ENCODE data around the gene SOWAHC.

SOWAHC gene

DNA sequence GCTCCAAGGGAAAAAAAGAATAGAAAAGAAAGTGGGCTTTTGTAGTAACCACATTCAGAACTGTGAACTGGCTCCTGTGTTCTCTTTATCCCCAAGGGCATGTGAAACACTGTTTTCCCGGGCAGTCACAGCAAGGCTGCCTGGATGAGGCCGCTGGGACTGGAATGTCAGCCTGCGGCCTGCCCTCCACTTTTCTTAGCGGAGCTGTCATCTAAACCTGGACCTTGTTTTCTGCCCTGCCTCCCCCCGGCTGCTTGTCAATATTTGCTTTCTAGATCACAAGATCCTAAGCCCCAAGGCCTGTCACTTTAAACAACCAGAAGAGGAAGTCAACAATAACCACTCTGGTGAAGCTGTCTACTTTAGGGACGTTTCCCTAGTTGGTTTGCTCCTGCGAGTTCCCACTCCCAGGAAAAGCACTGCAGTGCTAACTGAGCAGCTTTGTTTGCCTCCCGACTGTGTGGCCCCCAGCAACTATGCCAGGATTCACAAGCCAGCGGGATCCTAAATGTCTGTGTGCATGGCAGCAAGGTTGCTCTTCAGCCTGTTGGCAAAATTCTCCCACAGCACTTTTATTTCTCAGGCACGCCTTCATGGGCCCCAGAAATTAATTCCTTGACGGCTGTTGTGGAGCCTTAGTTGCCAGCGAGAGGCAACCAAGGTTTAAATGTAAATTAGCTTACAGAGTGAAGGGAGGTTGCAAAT, 30.6 kb downstream of the SOWAHC start:
- DNase-seq (ENCODE audit: low spot score in 2 of 2): no peak
- no peak overlapping the region for H3K27ac Mint-ChIP-seq (ENCODE audit: low read depth)
- no peak for ATAC-seq (replicated peaks; ENCODE audit: extremely low read depth, poor library complexity, severe bottlenecking)
- H3K27me3 Mint-ChIP-seq: peaks cover 14% of the 10 kb centered on the region
- H3K4me1 Mint-ChIP-seq: no peaks in the 10 kb centered on the region
- no peaks in the 10 kb centered on the region for H3K9me3 Mint-ChIP-seq
- no peaks in the 10 kb centered on the region for H3K36me3 Mint-ChIP-seq (ENCODE audit: insufficient read depth)
- H3K4me3 Mint-ChIP-seq: no peak overlapping the region

DNA sequence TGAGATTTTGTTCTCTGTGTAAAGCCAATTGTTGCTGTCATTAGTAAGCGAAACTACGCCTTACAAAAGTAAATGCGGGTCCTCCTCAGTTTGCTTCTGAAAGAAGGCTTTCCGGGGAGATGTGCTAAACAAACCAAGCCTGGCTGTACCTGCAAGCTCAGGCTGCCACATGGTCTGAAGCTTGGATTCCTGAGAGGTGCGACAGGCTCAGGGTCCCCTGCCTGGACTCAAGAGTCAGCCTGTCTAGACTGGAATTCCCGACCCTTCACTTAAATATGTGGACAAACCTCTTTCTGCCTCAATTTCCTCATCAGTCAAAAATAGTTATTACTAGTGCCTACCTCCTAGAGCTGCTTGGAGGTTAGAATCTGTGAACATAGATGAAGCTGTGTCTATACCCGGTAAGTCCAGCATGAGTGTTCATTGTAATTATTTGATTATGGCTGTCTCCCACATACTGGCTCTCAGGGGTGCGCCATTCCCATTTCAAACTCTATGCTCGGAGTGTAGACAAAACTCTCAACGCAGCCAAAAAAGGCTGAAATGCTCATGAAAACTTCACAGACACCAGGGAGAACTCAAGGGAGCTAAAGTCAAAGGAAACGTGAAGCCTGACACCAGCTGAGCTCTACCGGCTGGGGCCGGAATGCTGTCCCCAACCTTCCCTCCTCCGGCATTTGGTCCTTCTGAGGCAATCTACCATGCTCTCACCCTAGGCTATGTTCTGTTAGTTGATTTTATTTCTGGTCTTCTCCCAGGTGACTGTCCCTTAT, 31.4 kb downstream of the SOWAHC start:
- peaks cover 23% of the 10 kb centered on the region for H3K27me3 Mint-ChIP-seq
- no peaks in the 10 kb centered on the region for H3K9me3 Mint-ChIP-seq
- no peak overlapping the region for H3K27ac Mint-ChIP-seq (ENCODE audit: low read depth)

DNA sequence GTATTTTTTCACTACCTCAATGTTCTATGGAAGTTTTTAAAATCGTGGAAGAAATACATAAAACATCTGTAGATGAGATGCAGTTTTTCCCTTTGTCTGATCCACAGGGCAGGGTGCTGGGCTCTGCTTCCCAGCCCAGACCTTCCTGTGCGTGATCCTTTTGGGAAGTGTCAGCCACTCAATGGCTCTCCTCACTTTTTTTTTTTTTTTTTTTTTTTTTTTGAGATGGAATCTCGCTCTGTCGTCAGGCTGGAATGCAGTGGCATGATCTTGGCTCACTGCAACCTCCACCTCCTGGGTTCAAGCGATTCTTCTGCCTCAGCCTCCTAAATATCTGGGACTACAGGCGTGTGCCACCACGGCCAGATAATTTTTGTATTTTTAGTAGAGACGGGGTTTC, 32.8 kb downstream of the SOWAHC start:
- Mint-ChIP-seq H3K27ac (ENCODE audit: low read depth) (no peak overlapping the region), H3K36me3 (ENCODE audit: insufficient read depth) (no peaks in the 10 kb centered on the region), H3K27me3 (peaks cover 36% of the 10 kb centered on the region), H3K4me3 (no peak overlapping the region), H3K4me1 (no peaks in the 10 kb centered on the region), H3K9me3 (no peaks in the 10 kb centered on the region)
- DNase-seq (ENCODE audit: low spot score in 2 of 2) (no peak), ATAC-seq (replicated peaks; ENCODE audit: extremely low read depth, poor library complexity, severe bottlenecking) (no peak)

More for the DNA sequence above, 31.4 kb downstream of the SOWAHC start:
- H3K4me3 Mint-ChIP-seq: no peak overlapping the region
- no peaks in the 10 kb centered on the region for H3K36me3 Mint-ChIP-seq (ENCODE audit: insufficient read depth)
- no peak for DNase-seq (ENCODE audit: low spot score in 2 of 2)
- ATAC-seq (replicated peaks; ENCODE audit: extremely low read depth, poor library complexity, severe bottlenecking): no peak
- H3K4me1 Mint-ChIP-seq: no peaks in the 10 kb centered on the region

DNA sequence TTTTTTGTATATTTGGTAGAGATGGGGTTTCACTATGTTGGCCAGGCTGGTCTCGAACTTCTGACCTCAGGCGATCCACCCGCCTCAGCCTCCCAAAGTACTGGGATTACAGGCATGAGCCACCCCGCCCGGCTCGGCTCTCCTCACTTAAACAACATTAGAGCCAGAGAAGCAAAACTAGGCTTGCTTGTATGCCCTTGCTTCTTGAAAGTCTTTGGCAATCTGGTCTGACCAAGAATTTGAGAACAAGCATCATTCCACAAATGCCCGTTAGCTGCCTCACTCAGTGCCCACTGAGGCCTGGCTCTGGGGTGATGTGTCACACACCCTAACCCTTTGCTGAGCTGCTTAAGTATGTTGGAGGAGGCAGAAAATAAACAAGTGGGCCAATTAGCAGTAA, 33.5 kb downstream of the SOWAHC start:
- ATAC-seq (replicated peaks; ENCODE audit: extremely low read depth, poor library complexity, severe bottlenecking) (no peak), DNase-seq (ENCODE audit: low spot score in 2 of 2) (no peak)
- no peak overlapping the region for H3K4me3 Mint-ChIP-seq
- H3K9me3 Mint-ChIP-seq: no peaks in the 10 kb centered on the region
- no peak overlapping the region for H3K27ac Mint-ChIP-seq (ENCODE audit: low read depth)
- no peaks in the 10 kb centered on the region for H3K4me1 Mint-ChIP-seq
- H3K27me3 Mint-ChIP-seq: peaks cover 40% of the 10 kb centered on the region
- no peaks in the 10 kb centered on the region for H3K36me3 Mint-ChIP-seq (ENCODE audit: insufficient read depth)

DNA sequence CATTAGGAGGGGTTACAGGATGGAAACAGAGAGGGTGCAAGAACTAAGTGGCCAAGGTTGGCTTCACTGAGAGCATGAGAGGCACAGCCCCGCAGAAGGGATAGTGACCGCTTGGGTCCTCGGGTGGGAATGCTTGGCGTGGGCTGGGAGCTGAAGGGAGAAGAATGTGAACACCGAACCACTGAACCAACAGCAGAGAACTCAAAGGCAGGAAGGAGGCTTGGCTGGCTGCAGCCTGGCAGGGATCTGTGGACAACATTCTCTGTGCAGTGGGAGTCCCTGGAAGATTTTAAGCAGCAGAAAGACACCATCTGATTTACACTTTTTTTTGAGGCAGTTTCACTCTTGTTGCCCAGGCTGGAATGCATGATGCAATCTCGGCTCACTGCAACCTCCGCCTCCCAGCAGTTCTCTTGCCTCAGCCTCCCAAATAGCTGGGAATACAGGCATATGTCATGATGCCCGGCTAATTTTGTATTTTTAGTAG, 33.9 kb downstream of the SOWAHC start:
- Mint-ChIP-seq H3K27me3 (peaks cover 45% of the 10 kb centered on the region), H3K36me3 (ENCODE audit: insufficient read depth) (no peaks in the 10 kb centered on the region), H3K4me1 (no peaks in the 10 kb centered on the region), H3K27ac (ENCODE audit: low read depth) (no peak overlapping the region), H3K9me3 (no peaks in the 10 kb centered on the region), H3K4me3 (no peak overlapping the region)
- ATAC-seq (replicated peaks; ENCODE audit: extremely low read depth, poor library complexity, severe bottlenecking) (no peak), DNase-seq (ENCODE audit: low spot score in 2 of 2) (no peak)

DNA sequence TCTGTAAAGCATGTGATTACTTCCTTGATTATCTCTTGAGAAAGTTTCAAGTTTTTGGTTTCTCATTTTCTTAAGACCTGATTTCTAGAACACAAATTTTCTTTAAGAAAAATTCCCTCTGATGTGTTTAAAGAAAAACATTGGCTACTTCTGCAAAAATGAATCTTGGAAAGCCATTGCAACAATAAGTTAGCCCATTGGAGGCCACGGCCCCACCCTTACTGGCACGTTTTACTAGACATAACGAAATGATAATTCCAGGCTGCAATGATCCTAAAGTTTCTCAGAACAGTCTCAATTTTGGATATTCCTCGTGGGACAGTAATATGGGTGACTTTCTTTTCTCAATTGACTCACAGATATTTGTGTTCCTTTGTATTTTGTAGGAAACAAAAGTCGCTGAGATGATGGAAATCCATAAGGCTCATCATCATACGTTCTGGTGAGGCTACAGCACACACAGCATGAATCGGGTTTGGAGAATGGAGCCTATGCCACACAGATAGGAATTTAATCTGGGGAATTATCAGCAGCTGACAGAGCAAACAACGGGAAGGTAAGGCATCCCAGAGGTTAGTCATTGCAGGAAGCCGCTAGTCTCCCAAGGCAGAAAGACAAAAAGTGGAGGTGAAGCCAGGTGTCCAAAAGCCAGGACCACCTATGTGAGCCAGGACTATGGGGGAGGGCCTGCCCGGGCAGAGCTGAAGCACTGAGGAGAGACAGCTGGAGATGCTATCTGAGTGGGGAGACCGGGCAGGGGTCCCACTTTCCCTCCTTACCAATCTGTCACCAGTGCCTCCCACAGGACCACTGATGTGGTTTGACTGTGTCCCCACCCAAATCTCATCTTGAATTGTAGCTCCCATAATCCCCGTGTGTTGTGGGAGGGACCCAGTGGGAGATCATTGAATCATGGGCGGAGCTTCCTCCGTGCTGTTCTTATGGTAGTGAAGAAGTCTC, 35.9 kb downstream of the SOWAHC start:
- peaks cover 54% of the 10 kb centered on the region for H3K27me3 Mint-ChIP-seq
- no peak overlapping the region for H3K4me3 Mint-ChIP-seq
- ATAC-seq (replicated peaks; ENCODE audit: extremely low read depth, poor library complexity, severe bottlenecking): no peak
- no peak for DNase-seq (ENCODE audit: low spot score in 2 of 2)
- H3K36me3 Mint-ChIP-seq (ENCODE audit: insufficient read depth): no peaks in the 10 kb centered on the region
- H3K9me3 Mint-ChIP-seq: no peaks in the 10 kb centered on the region
- no peak overlapping the region for H3K27ac Mint-ChIP-seq (ENCODE audit: low read depth)
- no peaks in the 10 kb centered on the region for H3K4me1 Mint-ChIP-seq

DNA sequence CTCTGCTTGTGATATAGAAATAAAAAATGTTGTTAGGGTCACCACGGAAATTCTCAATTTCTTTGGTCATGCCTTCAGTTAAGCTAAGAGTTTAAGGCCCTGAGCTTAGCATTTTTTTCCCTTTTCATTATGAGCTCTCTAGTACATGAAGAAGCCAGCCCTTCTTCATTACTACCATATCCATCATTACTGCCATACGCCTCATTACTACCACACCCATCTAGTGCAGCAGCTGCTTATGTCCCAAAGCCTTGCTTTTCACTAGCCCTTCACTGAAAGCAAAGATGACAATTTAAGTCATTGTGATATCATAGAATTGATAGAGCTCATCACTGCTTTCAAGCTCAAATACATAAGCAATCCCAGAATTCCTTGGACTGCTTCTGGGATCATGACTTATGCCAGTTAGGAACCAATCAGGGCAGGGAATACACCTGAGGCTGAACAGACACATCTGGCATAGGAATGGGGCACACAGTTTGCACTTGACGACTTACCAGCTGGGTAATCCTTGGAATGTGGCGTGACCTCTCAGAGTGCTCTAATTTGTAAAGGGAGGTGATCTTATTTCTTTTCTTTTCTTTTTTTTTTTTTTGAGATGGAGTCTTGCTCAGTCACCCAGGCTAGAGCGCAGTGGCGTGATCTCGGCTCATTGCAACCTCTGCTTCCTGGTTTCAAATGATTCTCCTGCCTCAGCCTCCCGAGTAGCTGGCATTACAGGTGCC, 40.3 kb downstream of the SOWAHC start:
- H3K27ac Mint-ChIP-seq (ENCODE audit: low read depth): no peak overlapping the region

DNA sequence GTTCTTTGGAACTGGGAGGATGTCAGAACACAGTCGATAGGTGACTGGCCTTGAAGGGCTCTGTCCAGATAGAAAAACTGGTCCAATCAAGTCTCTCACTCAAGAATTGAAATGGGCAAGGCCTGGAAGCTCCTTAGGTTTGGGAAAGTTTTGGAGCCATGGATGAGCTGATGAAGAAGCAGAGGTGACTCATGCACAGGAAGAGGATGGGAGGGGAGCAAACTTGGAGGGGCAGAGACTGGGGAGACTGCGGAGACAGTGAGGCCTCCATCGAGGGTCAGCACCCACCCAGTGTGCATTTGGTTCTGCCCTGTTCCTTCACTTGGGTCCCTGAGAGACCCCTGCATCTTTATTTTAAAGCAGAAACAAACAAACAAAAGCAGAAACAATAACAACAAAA, 41.1 kb downstream of the SOWAHC start:
- no peak for DNase-seq (ENCODE audit: low spot score in 2 of 2)
- H3K4me3 Mint-ChIP-seq: no peak overlapping the region
- no peaks in the 10 kb centered on the region for H3K36me3 Mint-ChIP-seq (ENCODE audit: insufficient read depth)
- no peaks in the 10 kb centered on the region for H3K9me3 Mint-ChIP-seq
- ATAC-seq (replicated peaks; ENCODE audit: extremely low read depth, poor library complexity, severe bottlenecking): no peak
- H3K4me1 Mint-ChIP-seq: no peaks in the 10 kb centered on the region
- peaks cover 34% of the 10 kb centered on the region for H3K27me3 Mint-ChIP-seq
- H3K27ac Mint-ChIP-seq (ENCODE audit: low read depth): no peak overlapping the region

More for the DNA sequence above, 40.3 kb downstream of the SOWAHC start:
- Mint-ChIP-seq H3K9me3 (no peaks in the 10 kb centered on the region), H3K4me1 (no peaks in the 10 kb centered on the region), H3K27me3 (peaks cover 42% of the 10 kb centered on the region), H3K4me3 (no peak overlapping the region), H3K36me3 (ENCODE audit: insufficient read depth) (no peaks in the 10 kb centered on the region)
- DNase-seq (ENCODE audit: low spot score in 2 of 2): no peak
- no peak for ATAC-seq (replicated peaks; ENCODE audit: extremely low read depth, poor library complexity, severe bottlenecking)

DNA sequence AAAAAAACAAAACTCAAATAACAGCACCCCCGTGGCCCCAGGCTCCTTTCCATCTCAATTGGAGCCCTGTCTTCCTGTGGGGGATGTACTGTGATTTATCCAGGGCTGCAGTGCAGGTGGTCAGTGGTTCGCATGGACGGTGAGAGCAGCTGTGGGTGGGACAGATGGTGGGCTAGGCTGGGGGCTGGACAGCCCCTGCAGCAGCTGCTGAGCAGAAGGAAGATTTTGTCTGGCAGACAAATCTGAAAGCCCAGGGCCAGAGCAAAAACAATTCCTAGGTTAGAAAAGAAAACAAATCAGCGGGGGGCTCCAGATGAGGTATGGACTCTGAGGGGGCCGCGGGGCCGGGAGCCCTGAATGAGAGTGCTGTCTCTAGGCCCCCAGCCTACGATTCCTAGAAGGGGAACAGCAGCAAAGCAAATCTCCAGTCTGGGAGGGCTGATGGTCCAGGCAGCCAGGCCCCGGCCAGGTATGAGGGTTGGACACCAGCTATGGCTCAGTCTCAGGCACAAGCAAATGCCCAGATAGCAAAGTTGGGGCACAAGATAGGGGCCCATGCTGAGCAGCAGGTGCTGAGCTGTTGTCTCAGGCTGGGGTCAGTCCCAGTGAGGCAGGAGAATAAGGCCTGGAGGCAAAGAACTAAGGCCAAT, 45.4 kb downstream of the SOWAHC start:
- H3K27ac Mint-ChIP-seq (ENCODE audit: low read depth): no peak overlapping the region
- H3K9me3 Mint-ChIP-seq: no peaks in the 10 kb centered on the region
- peaks cover 20% of the 10 kb centered on the region for H3K27me3 Mint-ChIP-seq
- DNase-seq (ENCODE audit: low spot score in 2 of 2) (no peak), ATAC-seq (replicated peaks; ENCODE audit: extremely low read depth, poor library complexity, severe bottlenecking) (no peak)
- no peaks in the 10 kb centered on the region for H3K36me3 Mint-ChIP-seq (ENCODE audit: insufficient read depth)
- H3K4me3 Mint-ChIP-seq: no peak overlapping the region
- no peaks in the 10 kb centered on the region for H3K4me1 Mint-ChIP-seq

DNA sequence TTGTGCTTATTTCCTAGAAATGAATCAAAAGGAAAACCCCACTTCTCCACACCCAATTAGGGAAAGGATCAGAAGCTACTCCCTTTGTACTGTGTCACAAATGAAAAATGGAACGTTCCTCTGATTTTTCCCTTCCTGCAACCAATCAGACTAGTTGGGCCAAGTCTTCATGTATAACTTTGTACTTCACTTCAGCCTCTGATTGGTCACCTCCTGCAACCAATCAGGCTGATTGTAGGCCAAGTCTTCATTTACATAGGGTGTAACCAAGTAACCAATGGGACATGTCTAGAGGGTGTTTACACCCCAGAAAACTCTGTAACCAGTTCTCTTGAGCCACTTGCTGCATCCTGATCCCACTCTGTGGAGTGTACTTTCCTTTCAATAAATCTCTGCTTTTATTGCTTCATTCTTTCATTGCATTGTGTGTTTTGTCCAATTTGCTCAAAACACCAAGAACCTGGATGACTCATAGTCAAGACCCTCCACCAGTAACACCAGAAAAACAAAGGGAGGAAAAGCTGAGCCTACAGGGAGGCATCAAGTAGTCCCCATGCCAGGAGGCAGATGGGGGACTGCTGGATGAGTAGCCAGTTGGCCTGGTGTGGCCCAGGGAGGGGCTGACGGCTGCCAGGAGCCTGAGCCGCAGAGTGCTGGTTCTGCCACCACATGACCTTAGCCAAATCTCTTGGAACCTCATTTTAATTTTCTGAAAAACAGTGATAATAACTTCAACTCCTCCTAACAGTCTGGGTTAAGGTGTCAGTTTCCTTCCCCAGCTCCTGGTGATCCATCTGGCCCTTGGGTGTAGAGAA, 46.1 kb downstream of the SOWAHC start:
- no peaks in the 10 kb centered on the region for H3K9me3 Mint-ChIP-seq
- ATAC-seq (replicated peaks; ENCODE audit: extremely low read depth, poor library complexity, severe bottlenecking): no peak
- no peaks in the 10 kb centered on the region for H3K36me3 Mint-ChIP-seq (ENCODE audit: insufficient read depth)
- H3K4me3 Mint-ChIP-seq: no peak overlapping the region
- no peaks in the 10 kb centered on the region for H3K4me1 Mint-ChIP-seq
- DNase-seq (ENCODE audit: low spot score in 2 of 2): no peak
- H3K27ac Mint-ChIP-seq (ENCODE audit: low read depth): no peak overlapping the region
- H3K27me3 Mint-ChIP-seq: peaks cover 20% of the 10 kb centered on the region

DNA sequence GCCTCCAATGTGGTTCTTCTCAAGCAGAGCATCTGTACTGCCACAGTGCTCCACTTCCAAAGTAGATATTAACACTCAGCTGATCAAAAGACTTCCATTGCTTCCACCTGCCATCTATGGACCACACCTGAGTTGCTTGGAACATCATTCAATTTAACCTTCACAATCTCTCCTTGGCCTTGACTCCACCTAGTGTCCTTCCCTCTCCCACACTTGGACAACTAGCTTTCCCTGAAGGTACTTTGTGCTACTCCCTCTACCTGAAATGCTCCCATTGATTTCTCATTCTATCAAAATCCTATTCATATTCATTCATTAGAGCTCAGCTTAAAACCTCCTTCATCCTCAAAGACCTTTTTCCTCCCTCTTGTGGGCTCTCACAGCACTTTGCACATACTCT, 48.7 kb downstream of the SOWAHC start:
- no peak overlapping the region for H3K4me3 Mint-ChIP-seq
- ATAC-seq (replicated peaks; ENCODE audit: extremely low read depth, poor library complexity, severe bottlenecking): no peak
- no peak overlapping the region for H3K27ac Mint-ChIP-seq (ENCODE audit: low read depth)
- DNase-seq (ENCODE audit: low spot score in 2 of 2): no peak
- no peaks in the 10 kb centered on the region for H3K4me1 Mint-ChIP-seq
- no peaks in the 10 kb centered on the region for H3K36me3 Mint-ChIP-seq (ENCODE audit: insufficient read depth)
- peaks cover 28% of the 10 kb centered on the region for H3K27me3 Mint-ChIP-seq
- H3K9me3 Mint-ChIP-seq: no peaks in the 10 kb centered on the region
